Measurements from ENCODE around the gene AAR2. TPM values are rescaled to one million over a fixed set of nuclear protein-coding genes. Genes with fewer than 3 reads are reported as not detected.

The AAR2 gene
- total RNA-seq, 3 donors from 2014 or later (not counting 1 experiment from before 2014, with no cell fraction given), result 22.6 to 26.5 (median 25.6) TPM

DNA sequence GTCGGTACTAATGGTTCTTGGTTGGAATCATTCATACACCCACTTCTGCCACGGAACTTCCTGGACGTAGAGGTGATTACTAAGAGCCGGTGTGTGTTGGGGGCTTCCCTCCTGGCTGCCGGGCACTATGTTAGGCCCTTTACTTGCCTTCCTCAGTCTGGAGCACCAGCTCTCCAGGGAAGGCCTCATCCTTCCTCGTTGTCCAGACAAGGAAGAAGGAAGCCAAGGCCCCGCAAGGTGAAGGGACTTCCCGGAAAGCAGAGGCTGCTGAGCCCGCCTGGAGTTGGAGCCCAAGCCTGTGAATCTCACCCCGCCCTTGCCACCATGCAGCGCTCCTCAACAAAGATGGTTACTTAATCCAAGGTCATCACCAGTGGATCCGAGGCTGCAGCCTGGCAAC is 26.2 kb downstream of the AAR2 start:
- H3K27me3 Mint-ChIP-seq (ENCODE audit: low read depth in 2 of 2), result no peaks in the 10 kb centered on the region
- no peaks in the 10 kb centered on the region for H3K9me3 ChIP-seq (ENCODE audit: control insufficient read depth, insufficient read depth, low read length)
- no peak overlapping the region for H3K27ac ChIP-seq (ENCODE audit: low read length)
- H3K4me1 Mint-ChIP-seq, result no peaks in the 10 kb centered on the region
- no peaks in the 10 kb centered on the region for H3K36me3 Mint-ChIP-seq
- 91% methylated on average over 12 of the region's 12 CpGs for WGBS (ENCODE audit: insufficient coverage)
- H3K36me3 ChIP-seq (ENCODE audit: control insufficient read depth, insufficient read depth, low read length), result no peaks in the 10 kb centered on the region
- no peak overlapping the region for H3K27ac Mint-ChIP-seq
- H3K9me3 Mint-ChIP-seq, result no peaks in the 10 kb centered on the region
- no peak for DNase-seq
- intact Hi-C loops (cut with micrococcal nuclease), result no loop called here
- no peak overlapping the region for H3K4me3 Mint-ChIP-seq
- H3K27me3 ChIP-seq (ENCODE audit: control insufficient read depth, insufficient read depth, low read length), result no peaks in the 10 kb centered on the region
- H3K4me1 ChIP-seq (ENCODE audit: control insufficient read depth, insufficient read depth, low read length), result no peaks in the 10 kb centered on the region
- no peak for ATAC-seq
- H3K4me3 ChIP-seq (ENCODE audit: low read length), result no peak overlapping the region
- TF ChIP-seq, protein P1, sequence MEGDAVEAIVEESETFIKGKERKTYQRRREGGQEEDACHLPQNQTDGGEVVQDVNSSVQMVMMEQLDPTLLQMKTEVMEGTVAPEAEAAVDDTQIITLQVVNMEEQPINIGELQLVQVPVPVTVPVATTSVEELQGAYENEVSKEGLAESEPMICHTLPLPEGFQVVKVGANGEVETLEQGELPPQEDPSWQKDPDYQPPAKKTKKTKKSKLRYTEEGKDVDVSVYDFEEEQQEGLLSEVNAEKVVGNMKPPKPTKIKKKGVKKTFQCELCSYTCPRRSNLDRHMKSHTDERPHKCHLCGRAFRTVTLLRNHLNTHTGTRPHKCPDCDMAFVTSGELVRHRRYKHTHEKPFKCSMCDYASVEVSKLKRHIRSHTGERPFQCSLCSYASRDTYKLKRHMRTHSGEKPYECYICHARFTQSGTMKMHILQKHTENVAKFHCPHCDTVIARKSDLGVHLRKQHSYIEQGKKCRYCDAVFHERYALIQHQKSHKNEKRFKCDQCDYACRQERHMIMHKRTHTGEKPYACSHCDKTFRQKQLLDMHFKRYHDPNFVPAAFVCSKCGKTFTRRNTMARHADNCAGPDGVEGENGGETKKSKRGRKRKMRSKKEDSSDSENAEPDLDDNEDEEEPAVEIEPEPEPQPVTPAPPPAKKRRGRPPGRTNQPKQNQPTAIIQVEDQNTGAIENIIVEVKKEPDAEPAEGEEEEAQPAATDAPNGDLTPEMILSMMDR (IDR thresholded peaks at IDR 0.05), result no peak

DNA sequence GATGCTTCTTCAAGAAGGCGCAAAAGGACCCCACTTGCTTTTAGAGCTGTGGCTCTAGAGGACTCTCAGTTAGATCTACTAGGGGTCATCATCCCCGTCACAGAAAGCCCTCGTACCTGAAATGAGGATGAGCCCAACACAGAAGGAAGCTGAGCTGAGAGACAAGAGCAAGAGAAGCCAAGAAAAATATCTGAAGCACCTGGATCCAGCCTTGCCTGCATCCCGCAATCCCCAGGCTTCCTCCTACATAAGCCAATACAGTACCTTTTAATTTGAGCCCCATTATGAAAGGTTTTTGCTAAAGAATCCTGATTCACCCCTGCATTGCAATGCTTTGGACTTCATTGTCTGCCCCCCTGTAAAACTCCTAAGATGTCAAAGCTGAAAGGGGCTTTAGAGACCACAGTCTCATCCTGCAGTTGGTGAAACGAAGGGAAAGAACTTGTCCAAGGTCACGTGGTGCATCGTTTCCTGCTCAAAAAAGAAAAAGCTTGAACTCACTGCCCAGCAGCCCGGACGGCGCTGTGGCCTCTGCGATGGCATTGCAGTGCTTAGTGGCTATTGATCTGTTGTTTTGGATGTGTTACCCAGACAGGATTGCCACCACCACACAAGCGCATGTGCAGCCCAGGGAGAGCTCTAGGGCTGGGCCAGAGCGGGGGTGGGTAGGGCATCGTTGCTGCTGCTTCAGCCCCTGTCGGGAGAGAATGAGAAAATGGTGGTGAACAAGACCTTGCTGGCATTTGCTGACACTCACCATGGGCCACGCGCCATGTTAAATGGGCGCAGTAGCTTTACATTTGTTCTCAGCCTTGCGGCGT is 28.4 kb downstream of the AAR2 start:
- Histone ChIP-seq H3K4me1 (ENCODE audit: control insufficient read depth, insufficient read depth, low read length) (no peaks in the 10 kb centered on the region), H3K4me3 (ENCODE audit: low read length) (no peak overlapping the region), H3K27me3 (ENCODE audit: control insufficient read depth, insufficient read depth, low read length) (no peaks in the 10 kb centered on the region), H3K9me3 (ENCODE audit: control insufficient read depth, insufficient read depth, low read length) (no peaks in the 10 kb centered on the region), H3K27ac (ENCODE audit: low read length) (no peak overlapping the region), H3K36me3 (ENCODE audit: control insufficient read depth, insufficient read depth, low read length) (no peaks in the 10 kb centered on the region)
- ATAC-seq (no peak), DNase-seq (no peak)
- H3K4me1 Mint-ChIP-seq, result no peaks in the 10 kb centered on the region
- no peaks in the 10 kb centered on the region for H3K36me3 Mint-ChIP-seq
- intact Hi-C loops (cut with micrococcal nuclease), result no loop called here
- H3K4me3 Mint-ChIP-seq, result no peak overlapping the region
- H3K27ac Mint-ChIP-seq, result no peak overlapping the region
- WGBS (ENCODE audit: insufficient coverage), result 89% methylated on average over 20 of the region's 20 CpGs
- H3K9me3 Mint-ChIP-seq, result no peaks in the 10 kb centered on the region
- TF ChIP-seq, protein P1 (IDR thresholded peaks at IDR 0.05), result no peak
- H3K27me3 Mint-ChIP-seq (ENCODE audit: low read depth in 2 of 2), result no peaks in the 10 kb centered on the region

- H3K4me3 Mint-ChIP-seq, result no peak overlapping the region
- H3K9me3 Mint-ChIP-seq, result no peaks in the 10 kb centered on the region
- intact Hi-C loops (cut with micrococcal nuclease), result no loop called here
- H3K9me3 ChIP-seq (ENCODE audit: control insufficient read depth, insufficient read depth, low read length), result no peaks in the 10 kb centered on the region
- no peaks in the 10 kb centered on the region for H3K4me1 Mint-ChIP-seq
- H3K4me3 ChIP-seq (ENCODE audit: low read length), result no peak overlapping the region
- no peak overlapping the region for H3K27ac Mint-ChIP-seq
- no peaks in the 10 kb centered on the region for H3K4me1 ChIP-seq (ENCODE audit: control insufficient read depth, insufficient read depth, low read length)
- H3K27ac ChIP-seq (ENCODE audit: low read length), result no peak overlapping the region
- DNase-seq, result no peak
- H3K36me3 ChIP-seq (ENCODE audit: control insufficient read depth, insufficient read depth, low read length), result no peaks in the 10 kb centered on the region
- WGBS (ENCODE audit: insufficient coverage), result 90% methylated on average over 5 of the region's 6 CpGs
- TF ChIP-seq, protein P1 (IDR thresholded peaks at IDR 0.05), result no peak
- ATAC-seq, result no peak
- H3K36me3 Mint-ChIP-seq, result no peaks in the 10 kb centered on the region
- H3K27me3 ChIP-seq (ENCODE audit: control insufficient read depth, insufficient read depth, low read length), result no peaks in the 10 kb centered on the region
- H3K27me3 Mint-ChIP-seq (ENCODE audit: low read depth in 2 of 2), result no peaks in the 10 kb centered on the region
Observed at GRCh38 chr20:36266189-36266588, 29.9 kb downstream of the AAR2 start.

Measured in natural killer cell (primary cell).